K562 treated with DMSO at 1 percent for 24 hours (cell line): ENCODE results near the gene TRPC3. TPM values are rescaled to one million over a fixed set of nuclear protein-coding genes. Genes with fewer than 3 reads are reported as not detected.

Experiments used
- total RNA-seq: library from RNA; unstranded; fragments of 300-600 nt; gene quantifications from 2 replicates; pipeline ENCODE4 v1.2.3, GENCODE V29; 2022; ENCODE audit warnings: low read depth; ENCODE audit not compliant: insufficient read depth

Gene TRPC3
- total RNA-seq, result not detected in 2 replicates

DNA sequence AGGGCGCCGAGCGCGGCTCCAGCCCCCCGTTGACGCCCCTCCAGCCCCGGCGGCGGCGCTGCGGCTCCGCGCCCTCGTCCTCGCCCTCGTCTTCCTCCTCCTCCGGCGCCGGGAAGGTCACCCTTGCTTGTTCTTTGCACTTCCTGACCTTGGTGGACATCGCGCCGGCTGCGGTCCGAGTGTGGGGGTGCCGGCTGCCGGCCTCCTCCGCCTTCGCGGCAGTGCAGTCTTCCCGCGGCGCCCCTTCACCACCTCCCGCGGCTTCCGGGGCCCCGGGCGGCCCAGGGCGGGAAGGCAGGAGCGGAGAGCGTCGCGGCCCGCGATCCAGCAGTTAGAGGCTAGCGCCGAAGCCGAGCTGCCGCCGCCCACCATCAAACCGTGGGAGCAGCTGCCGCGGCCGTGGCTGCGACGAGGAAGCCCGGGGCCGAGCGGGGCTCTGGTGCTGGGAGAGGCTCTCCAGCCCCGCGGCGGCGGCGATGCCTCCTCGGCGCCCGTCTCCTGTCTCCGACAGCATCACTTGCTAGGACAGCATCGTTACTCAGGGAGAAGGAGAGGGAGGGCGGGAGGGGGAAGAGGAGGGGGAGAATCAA lies at the start of gene TRPC3:
TSS of gene TRPC3 (minus strand) at position 540 of the 590 bp plus-strand sequence. CDS start at position 160, 380 bp downstream.

DNA sequence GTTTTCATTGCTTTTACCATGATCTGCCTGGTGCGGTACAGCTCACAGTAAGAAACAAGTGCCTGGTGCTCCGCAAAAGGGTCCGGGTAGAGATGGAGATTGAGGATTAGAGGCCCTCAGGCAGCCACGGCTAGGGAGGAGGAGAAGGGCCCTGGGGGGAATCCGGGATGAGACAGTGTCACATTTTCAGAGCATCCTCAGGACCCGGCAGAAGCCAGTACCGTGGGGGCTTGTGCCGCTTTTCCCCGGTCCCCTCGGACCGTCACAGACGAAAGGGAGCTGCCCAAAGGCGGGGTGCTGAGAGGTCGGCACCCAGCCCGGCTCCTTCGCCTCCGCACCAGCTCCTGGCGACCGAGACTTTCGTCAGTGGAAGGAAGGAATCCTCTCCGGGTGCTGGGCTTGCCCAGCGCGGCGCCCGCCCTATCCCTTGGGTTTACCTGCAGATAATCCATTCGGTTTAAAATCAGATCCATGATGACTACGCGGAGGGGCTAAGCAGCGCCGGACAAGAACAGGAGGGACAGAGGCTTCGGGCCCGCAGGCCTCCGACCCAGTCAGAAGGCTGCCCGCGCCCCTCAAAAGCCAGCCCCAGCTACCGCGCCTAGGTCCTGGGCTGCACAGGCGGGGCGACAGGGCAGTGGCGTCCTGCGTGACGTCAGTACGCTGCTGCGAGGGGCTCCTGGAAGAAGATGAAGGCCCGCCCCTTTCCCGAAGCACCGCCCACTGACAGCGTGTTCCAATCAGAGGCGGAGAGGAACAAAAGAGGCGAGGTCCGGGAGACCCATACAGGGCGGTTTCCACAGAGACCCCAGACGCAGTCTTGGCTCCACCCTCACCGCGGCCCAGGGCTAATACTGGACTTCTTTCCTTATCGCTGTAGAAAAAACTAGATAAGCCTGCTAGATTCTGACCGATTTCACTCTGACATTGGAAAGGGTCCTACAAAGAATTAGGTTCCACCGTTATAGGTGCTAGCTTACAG lies 81.7 kb downstream of the TRPC3 start, which contains the start of gene BBS7:
TSS of gene BBS7 (minus strand) at position 634 of the 982 bp plus-strand sequence. CDS start at position 473, 161 bp downstream.

Other genes starting within 250 kb of the TRPC3 start
- not detected in 2 replicates for gene SMIM43, start 186.9 kb downstream of the TRPC3 start, total RNA-seq
- 41.1 and 52.4 TPM in 2 replicates for gene EXOSC9, start 150.7 kb downstream of the TRPC3 start, total RNA-seq
- gene CCNA2, start 128.2 kb downstream of the TRPC3 start, total RNA-seq, result 95.4 and 101 TPM in 2 replicates
- 8.3 and 9.9 TPM in 2 replicates for gene BBS7, start 81.6 kb downstream of the TRPC3 start, total RNA-seq
- gene BLTP1, start 200.3 kb upstream of the TRPC3 start, total RNA-seq, result 11.8 and 16.2 TPM in 2 replicates